Tibial nerve (tissue), 4 donors: Measurements from ENCODE around the gene YWHAQ. TPM values are rescaled to one million over a fixed set of nuclear protein-coding genes. Genes with fewer than 3 reads are reported as not detected.
A peak's percentile ranks its signal among the peaks of the same experiment; 100 is the strongest.
"Not testable (repeated sequence)": the region's sequence is repeated elsewhere in the genome, so short reads cannot be mapped to it uniquely, and the experiment has no call there.

Experiments used
- DNase-seq, 2 donors: peaks; one replicate each; pipeline ENCODE4 v3.0.0-alpha.2; 2019; ENCODE audit warnings: low spot score in 2 of 2
- H3K27ac ChIP-seq, 4 donors: fragments of 200-600 bp; sonication (generic) in 3 of 4; one replicate each; pipeline ENCODE4 v1.5.1; 2017 to 2019; ENCODE audit warnings: mild to moderate bottlenecking in 1 of 4
- H3K27me3 ChIP-seq, 2 donors: fragments of 200-600 bp; sonication (generic) in 1 of 2; one replicate each; pipeline versions ENCODE4 v1.5.1 to v1.6.0; 2017 to 2019
- H3K36me3 ChIP-seq, 3 donors: fragments of 200-600 bp; sonication (generic); one replicate each; pipeline ENCODE4 v1.5.1; 2018 to 2019
- H3K4me1 ChIP-seq, 4 donors: fragments of 200-600 bp; sonication (generic) in 3 of 4; one replicate each; pipeline ENCODE4 v1.5.1; 2017 to 2019
- H3K4me3 ChIP-seq, 4 donors: fragments of 200-600 bp; sonication (generic) in 3 of 4; one replicate each; pipeline ENCODE4 v1.5.1; 2017 to 2019; ENCODE audit warnings: mild to moderate bottlenecking in 1 of 4, moderate library complexity in 1 of 4
- H3K9me3 ChIP-seq, 4 donors: fragments of 200-600 bp; sonication (generic) in 3 of 4; one replicate each; pipeline ENCODE4 v1.5.1; 2017 to 2019
- EP300 ChIP-seq, 2 donors: sonication (generic); formaldehyde crosslinking; IDR thresholded peaks; one replicate each; pipeline ENCODE4 v1.6.1; 2017; ENCODE audit warnings: antibody characterized with exemption in 2 of 2, mild to moderate bottlenecking in 1 of 2
- POLR2A ChIP-seq, 2 donors: fragments of 450-650 bp; IDR thresholded peaks; one replicate each; pipeline ENCODE4 v1.6.1; 2017; ENCODE audit warnings: antibody characterized with exemption in 2 of 2, mild to moderate bottlenecking in 2 of 2, moderate library complexity in 2 of 2
- WGBS, 2 donors: methylation state at CpG; one replicate each; pipeline ENCODE4 v1.1.5; 2018; 5-methylcytosine and 5-hydroxymethylcytosine counted together
- total RNA-seq, 4 donors: library from RNA; depleted of rRNA; stranded (reverse); fragments of >200 nt; gene quantifications; one replicate each; pipeline ENCODE4 v1.1.0, GENCODE V29; 2016
- TF ChIP-seq, protein P1 (sequence below), 5 experiments: fragments of 200-600 bp in 3 of 5; fragments of 450-650 bp in 2 of 5; sonication (generic) in 3 of 5; IDR thresholded peaks; one replicate each; pipeline ENCODE4 v1.5.1; 2016 to 2019; ENCODE audit warnings: antibody characterized with exemption in 5 of 5, mild to moderate bottlenecking in 3 of 5, moderate library complexity in 2 of 5

The YWHAQ gene
- total RNA-seq, 4 donors from 2014 or later: 166 to 213 (median 185) TPM

DNA sequence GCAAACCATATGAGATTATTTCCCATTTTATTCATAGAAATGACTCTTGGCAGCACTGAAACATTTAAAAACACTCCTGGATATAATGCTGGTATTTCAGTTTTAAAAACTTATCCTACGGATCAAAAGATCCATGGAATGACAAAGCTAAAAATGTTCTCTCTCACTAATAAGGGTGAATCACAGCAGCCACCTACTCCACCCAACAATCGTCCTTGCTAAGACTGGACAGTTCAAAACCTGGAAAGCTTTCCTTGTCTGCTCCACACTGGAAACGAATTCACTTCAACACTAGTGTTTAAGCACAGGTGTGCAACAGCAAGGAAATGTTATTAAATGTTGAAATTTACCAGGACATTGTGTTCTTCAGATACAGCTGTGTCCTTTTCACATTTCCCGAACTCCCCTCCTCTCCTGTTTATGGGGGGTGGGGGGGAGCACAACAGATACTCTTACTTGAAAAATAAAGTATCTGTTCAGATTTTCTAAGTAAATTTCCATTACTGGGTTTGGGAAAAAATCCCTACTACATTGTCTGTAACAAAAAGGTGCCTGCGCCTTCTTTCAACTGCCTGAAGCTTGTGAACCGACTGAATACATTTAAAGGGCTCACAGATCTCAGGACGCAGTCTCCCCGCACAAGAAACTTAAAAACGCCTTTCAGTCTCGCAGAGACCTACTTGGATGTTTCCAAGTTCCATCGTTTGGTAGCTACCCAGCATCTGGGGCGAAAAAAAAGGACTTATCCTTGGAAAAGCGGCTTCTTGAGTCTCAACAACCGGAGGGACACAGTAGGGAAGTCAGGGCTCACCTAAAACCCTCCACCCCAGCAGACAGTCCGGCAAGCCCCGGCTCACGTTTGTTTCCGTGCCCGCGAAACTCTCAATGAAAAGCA is 1.3 kb downstream of the YWHAQ start:
- Histone ChIP-seq H3K9me3 (no peaks in the 10 kb centered on the region), H3K27ac (peak overlapping the region; percentile 89 to 99 (median 95)), H3K27me3 (no peaks in the 10 kb centered on the region), H3K4me1 (peaks cover 0 to 70% (median 31%) of the 10 kb centered on the region in 4 donors), H3K36me3 (no peaks in the 10 kb centered on the region), H3K4me3 (peak overlapping the region; percentile 73 to 89 (median 74))
- TF ChIP-seq, protein P1, sequence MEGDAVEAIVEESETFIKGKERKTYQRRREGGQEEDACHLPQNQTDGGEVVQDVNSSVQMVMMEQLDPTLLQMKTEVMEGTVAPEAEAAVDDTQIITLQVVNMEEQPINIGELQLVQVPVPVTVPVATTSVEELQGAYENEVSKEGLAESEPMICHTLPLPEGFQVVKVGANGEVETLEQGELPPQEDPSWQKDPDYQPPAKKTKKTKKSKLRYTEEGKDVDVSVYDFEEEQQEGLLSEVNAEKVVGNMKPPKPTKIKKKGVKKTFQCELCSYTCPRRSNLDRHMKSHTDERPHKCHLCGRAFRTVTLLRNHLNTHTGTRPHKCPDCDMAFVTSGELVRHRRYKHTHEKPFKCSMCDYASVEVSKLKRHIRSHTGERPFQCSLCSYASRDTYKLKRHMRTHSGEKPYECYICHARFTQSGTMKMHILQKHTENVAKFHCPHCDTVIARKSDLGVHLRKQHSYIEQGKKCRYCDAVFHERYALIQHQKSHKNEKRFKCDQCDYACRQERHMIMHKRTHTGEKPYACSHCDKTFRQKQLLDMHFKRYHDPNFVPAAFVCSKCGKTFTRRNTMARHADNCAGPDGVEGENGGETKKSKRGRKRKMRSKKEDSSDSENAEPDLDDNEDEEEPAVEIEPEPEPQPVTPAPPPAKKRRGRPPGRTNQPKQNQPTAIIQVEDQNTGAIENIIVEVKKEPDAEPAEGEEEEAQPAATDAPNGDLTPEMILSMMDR (IDR thresholded peaks at IDR 0.05): no peak
- TF ChIP-seq POLR2A (IDR thresholded peaks at IDR 0.05) (no peak), EP300 (IDR thresholded peaks at IDR 0.05) (no peak)
- WGBS, 2 donors: 3% methylated on average over 18 to 20 of the region's 20 CpGs
- no peak for DNase-seq

DNA sequence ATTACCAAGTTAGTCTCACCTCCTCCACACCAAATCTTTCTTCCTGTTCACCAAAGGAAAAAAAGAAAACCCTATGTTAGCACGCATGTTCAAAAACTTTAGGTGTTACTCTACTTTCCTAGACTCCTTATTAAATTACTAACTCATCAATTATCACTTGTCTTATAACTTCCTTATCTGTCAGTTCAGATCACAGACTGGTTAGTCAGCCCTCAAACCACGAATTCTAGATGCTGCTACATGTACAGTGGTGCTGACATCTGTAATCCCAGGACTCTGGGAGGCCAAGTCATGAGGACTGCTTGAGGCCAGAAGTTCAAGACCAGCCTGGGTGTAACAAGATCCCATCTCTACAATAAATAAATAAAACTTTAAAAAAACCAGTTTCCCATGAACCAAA is 3.5 kb downstream of the YWHAQ start:
- Histone ChIP-seq H3K27ac (no peak overlapping the region), H3K36me3 (no peaks in the 10 kb centered on the region), H3K9me3 (no peaks in the 10 kb centered on the region), H3K4me1 (peaks cover 0 to 78% (median 31%) of the 10 kb centered on the region in 4 donors), H3K4me3 (no peak overlapping the region), H3K27me3 (no peaks in the 10 kb centered on the region)
- DNase-seq: no peak
- TF ChIP-seq, protein P1 (IDR thresholded peaks at IDR 0.05): no peak
- no peak for TF ChIP-seq POLR2A (IDR thresholded peaks at IDR 0.05)
- no peak for TF ChIP-seq EP300 (IDR thresholded peaks at IDR 0.05)
- 81 to 82% methylated on average over 2 of the region's 2 CpGs for WGBS, 2 donors

DNA sequence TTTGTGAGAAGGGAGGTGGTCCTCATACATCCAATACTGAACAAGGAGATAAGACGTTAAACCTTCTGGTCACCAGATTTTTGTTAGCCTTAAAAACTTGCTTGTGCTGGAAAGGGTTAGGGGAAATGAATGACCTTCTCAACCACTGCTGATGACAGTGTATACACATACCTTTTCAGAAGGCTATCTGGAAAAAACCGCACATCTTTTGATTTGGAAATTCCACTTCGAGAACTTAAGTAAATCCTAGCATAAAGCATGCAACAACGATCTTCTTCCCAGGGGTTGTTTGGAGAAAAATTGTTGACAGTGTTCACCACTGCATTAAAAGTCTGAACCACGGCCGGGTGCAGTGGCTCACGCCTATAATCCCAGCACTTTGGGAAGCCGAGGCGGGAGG is 7.6 kb downstream of the YWHAQ start:
- TF ChIP-seq POLR2A (IDR thresholded peaks at IDR 0.05): no peak
- no peak for TF ChIP-seq EP300 (IDR thresholded peaks at IDR 0.05)
- TF ChIP-seq, protein P1 (IDR thresholded peaks at IDR 0.05): no peak
- 83 to 88% methylated on average over 9 of the region's 9 CpGs for WGBS, 2 donors

DNA sequence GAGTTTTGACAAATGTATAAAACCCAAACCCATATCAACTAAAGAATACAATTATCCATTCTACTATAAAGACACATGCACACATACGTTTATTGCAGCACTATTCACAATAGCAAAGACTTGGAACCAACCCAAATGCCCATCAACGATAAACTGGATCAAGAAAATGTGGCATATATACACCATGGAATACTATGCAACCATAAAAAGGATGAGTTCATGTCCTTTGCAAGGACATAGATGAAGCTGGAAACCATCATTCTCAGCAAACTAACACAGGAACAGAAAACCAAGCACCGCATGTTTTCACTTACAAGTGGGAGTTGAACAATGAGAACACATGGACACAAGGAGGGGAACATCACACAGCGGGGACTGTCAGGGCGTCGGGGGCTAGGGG is 9.1 kb downstream of the YWHAQ start:
- H3K4me1 ChIP-seq: peaks cover 0 to 64% (median 16%) of the 10 kb centered on the region in 4 donors
- not testable (repeated sequence) for H3K9me3 ChIP-seq, H3K36me3 ChIP-seq, H3K4me3 ChIP-seq, DNase-seq, H3K27me3 ChIP-seq, H3K27ac ChIP-seq
- WGBS, 2 donors: 79 to 82% methylated on average over 6 of the region's 6 CpGs

More for the DNA sequence above, 7.6 kb downstream of the YWHAQ start:
- Histone ChIP-seq H3K27ac (no peak overlapping the region), H3K4me3 (no peak overlapping the region), H3K27me3 (no peaks in the 10 kb centered on the region), H3K4me1 (peaks cover 0 to 79% (median 28%) of the 10 kb centered on the region in 4 donors), H3K9me3 (no peaks in the 10 kb centered on the region), H3K36me3 (no peaks in the 10 kb centered on the region)
- DNase-seq: no peak

DNA sequence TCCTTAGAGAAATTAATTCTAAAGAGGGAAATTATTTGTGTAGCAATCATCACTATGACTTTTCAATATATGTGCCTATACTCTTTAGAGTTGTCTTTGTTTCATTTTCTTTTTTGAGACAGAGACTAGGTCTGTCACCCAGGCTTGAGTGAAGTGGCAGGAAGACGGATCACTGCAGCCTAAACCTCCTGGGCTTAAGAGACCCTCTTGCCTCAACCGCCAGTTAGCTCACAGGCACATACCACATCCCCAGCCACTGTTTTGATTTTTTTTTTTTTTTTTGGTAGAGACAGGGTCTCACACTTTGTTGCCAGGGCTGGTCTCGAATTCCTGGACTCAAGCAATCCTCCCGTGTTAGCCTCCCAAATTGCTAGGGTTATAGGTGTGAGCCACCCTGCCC is 12.4 kb downstream of the YWHAQ start:
- no peak overlapping the region for H3K27ac ChIP-seq
- TF ChIP-seq EP300 (IDR thresholded peaks at IDR 0.05): no peak
- no peak for TF ChIP-seq POLR2A (IDR thresholded peaks at IDR 0.05)
- TF ChIP-seq, protein P1 (IDR thresholded peaks at IDR 0.05): no peak
- peaks cover 0 to 8% (median 0%) of the 10 kb centered on the region in 3 donors for H3K36me3 ChIP-seq
- no peaks in the 10 kb centered on the region for H3K27me3 ChIP-seq
- no peak overlapping the region for H3K4me3 ChIP-seq
- no peaks in the 10 kb centered on the region for H3K9me3 ChIP-seq
- WGBS, 2 donors: 85 to 86% methylated on average over 4 of the region's 4 CpGs
- H3K4me1 ChIP-seq: peaks cover 0 to 59% (median 23%) of the 10 kb centered on the region in 4 donors
- DNase-seq: no peak
